T47D (cell line): ENCODE measurements around the gene DCC.

Experiments used
- DNase-seq, 2 experiments: peaks; one replicate each; pipeline versions ENCODE4 v3.0.0 to v3.0.0-alpha.2; 2011 to 2012; ENCODE audit warnings: low read depth in 1 of 2, low spot score in 1 of 2
- JUND ChIP-seq: IDR thresholded peaks from 2 replicates; pipeline ENCODE4 v1.6.1; 2012; ENCODE audit warnings: low read depth
- in situ Hi-C: cut with HindIII; loops from 2 replicates; pipeline ENCODE4 v1.10.0; 2016; ENCODE audit warnings: low sequenced_read_pairs, low pct_unique_long_range_greater_than_20kb

Gene DCC

GRCh38 chr18:53526101-53526870, 1186.3 kb downstream of the DCC start:
- no peak for DNase-seq
- no peak for TF ChIP-seq JUND
- in situ Hi-C loops = no loop called here

- no peak for DNase-seq
- no peak for TF ChIP-seq JUND
- in situ Hi-C loops = no loop called here
Measured at GRCh38 chr18:53527365-53527764, 1187.4 kb downstream of the DCC start.

- in situ Hi-C loops = no loop called here
- no peak for DNase-seq
- TF ChIP-seq JUND = no peak
Measured at GRCh38 chr18:53531187-53531586, 1191.2 kb downstream of the DCC start.

GRCh38 chr18:53531896-53532295, 1191.9 kb downstream of the DCC start:
- in situ Hi-C loops = no loop called here
- no peak for DNase-seq
- TF ChIP-seq JUND = no peak

- in situ Hi-C loops = no loop called here
- no peak for DNase-seq
- TF ChIP-seq JUND = no peak
Measured at GRCh38 chr18:53534203-53534602, 1194.2 kb downstream of the DCC start.

GRCh38 chr18:53534695-53535094, 1194.7 kb downstream of the DCC start:
- no peak for DNase-seq
- in situ Hi-C loops = no loop called here
- no peak for TF ChIP-seq JUND

- TF ChIP-seq JUND = no peak
- in situ Hi-C loops = no loop called here
- no peak for DNase-seq
Measured at GRCh38 chr18:53536908-53537307, 1196.9 kb downstream of the DCC start.

- no peak for TF ChIP-seq JUND
- in situ Hi-C loops = no loop called here
- DNase-seq = no peak
Measured at GRCh38 chr18:53541924-53542323, 1201.9 kb downstream of the DCC start.

GRCh38 chr18:53543711-53544110, 1203.7 kb downstream of the DCC start:
- DNase-seq = no peak
- TF ChIP-seq JUND = no peak
- in situ Hi-C loops = no loop called here

GRCh38 chr18:53544917-53545316, 1204.9 kb downstream of the DCC start:
- in situ Hi-C loops = no loop called here
- peak in 1 of 2 experiments; percentile 41 for DNase-seq
- TF ChIP-seq JUND = no peak

- in situ Hi-C loops = no loop called here
- no peak for TF ChIP-seq JUND
- no peak for DNase-seq
Measured at GRCh38 chr18:53551868-53552426, 1212.0 kb downstream of the DCC start.

- in situ Hi-C loops = no loop called here
- no peak for TF ChIP-seq JUND
Measured at GRCh38 chr18:53553030-53553429, 1213.0 kb downstream of the DCC start.

GRCh38 chr18:53556450-53556849, 1216.5 kb downstream of the DCC start:
- TF ChIP-seq JUND = no peak
- no peak for DNase-seq
- in situ Hi-C loops = no loop called here

More at GRCh38 chr18:53553030-53553429, 1213.0 kb downstream of the DCC start:
- no peak for DNase-seq

GRCh38 chr18:53560546-53560945, 1220.5 kb downstream of the DCC start:
- in situ Hi-C loops = no loop called here
- TF ChIP-seq JUND = no peak
- no peak for DNase-seq
